ENCODE measurements around the gene CST8. TPM values are rescaled to one million over a fixed set of nuclear protein-coding genes. Genes with fewer than 3 reads are reported as not detected.
A peak's percentile ranks its signal among the peaks of the same experiment; 100 is the strongest.

The CST8 gene
- total RNA-seq, 1 donor from 2014 or later, result not detected

GRCh38 chr20:23524146-23524545, 33.2 kb downstream of the CST8 start:
- DNase-seq (ENCODE audit: low read depth), result no peak

DNA sequence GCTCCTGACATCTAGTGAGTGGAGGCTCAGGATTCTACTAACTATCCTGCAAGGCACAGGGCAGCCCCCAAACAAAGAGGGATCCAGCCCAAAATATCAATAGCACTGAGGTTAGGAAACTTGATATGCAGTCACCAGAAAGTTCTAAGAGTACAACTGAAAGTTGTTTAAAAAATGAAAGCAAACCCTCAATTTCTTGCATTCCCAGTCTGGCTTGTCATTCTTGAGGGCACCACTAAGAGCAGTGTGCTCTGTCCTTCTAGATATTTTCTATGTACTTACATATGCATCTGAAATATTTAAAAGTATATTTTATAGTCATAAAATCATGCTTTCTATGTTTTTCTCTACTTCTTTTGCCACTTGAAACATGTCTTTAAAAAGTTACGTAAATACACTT, 35.9 kb downstream of the CST8 start:
- DNase-seq (ENCODE audit: low read depth), result no peak

DNA sequence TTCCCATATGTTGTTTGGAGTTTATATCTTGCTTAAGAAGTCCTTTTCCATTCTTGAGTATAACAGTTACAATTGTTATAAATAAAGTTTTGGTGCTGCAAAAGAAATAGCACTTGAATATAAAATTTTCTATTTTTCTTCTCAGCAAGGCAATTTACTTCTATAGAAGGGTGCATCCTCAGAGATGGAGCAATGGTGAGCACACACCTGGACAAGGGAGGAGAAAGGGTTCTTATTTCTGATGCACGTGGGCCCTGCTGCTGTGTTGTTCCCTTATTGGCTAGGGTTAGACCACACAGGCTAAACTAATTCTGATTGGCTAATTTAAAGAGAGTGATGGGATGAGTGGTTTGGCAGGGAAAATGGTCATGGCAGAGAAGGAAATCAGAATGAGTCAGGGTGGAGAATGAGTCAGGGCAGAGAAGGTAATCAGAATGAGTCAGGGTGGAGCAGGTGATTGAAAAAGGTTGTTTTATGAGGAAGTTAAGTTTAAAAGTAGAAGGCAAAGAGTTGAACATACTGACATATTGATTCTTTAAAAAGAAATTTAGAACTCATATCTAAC, 38.0 kb downstream of the CST8 start:
- peak; percentile 65 for DNase-seq (ENCODE audit: low read depth)

GRCh38 chr20:23530937-23531567, 40.1 kb downstream of the CST8 start:
- no peak for DNase-seq (ENCODE audit: low read depth)

- no peak for DNase-seq (ENCODE audit: low read depth)
Measured at GRCh38 chr20:23532533-23532932, 41.6 kb downstream of the CST8 start.

DNA sequence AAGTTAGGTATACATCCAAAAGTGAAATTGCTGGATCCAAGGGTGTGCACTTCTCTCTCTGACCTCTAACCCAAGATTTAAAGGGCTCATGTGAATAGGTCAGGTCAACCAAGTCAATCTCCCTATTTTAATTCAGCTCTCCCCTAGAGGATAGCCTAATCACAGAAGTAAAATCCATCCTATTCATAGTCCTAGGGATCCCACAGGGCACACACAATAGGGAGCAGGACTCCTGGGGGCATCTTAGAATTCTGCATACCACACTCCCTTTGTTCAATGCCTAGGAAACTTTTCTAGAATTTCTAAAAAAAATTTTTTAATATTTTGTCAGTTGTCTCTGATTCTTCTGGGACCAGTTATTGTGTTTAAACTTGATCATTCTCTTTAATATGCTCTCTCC, 42.2 kb downstream of the CST8 start:
- DNase-seq (ENCODE audit: low read depth), result no peak

- DNase-seq (ENCODE audit: low read depth), result no peak
Measured at GRCh38 chr20:23534801-23535593, 44.1 kb downstream of the CST8 start.

- DNase-seq (ENCODE audit: low read depth), result no peak
Measured at GRCh38 chr20:23536328-23536974, 45.5 kb downstream of the CST8 start.

DNA sequence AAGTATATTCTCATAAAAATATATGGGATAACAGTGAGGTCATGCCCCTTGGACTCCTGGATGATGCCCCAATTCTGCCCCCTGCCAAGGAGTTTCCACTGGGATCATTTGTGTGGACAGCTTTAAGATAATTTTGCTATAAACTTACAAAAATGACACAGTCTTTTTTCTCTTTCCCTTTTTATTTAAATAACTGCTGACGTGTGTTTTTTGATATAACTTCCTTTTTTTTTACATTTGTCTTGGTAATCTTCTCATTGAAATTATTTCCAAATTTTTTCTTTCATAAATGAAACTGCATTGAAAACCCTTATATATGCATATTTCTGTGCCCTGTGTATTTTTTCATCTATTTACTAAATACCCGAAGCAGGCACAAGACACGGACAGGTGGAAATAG, 46.1 kb downstream of the CST8 start:
- no peak for DNase-seq (ENCODE audit: low read depth)

- DNase-seq (ENCODE audit: low read depth), result no peak
Measured at GRCh38 chr20:23540624-23541023, 49.7 kb downstream of the CST8 start.

DNA sequence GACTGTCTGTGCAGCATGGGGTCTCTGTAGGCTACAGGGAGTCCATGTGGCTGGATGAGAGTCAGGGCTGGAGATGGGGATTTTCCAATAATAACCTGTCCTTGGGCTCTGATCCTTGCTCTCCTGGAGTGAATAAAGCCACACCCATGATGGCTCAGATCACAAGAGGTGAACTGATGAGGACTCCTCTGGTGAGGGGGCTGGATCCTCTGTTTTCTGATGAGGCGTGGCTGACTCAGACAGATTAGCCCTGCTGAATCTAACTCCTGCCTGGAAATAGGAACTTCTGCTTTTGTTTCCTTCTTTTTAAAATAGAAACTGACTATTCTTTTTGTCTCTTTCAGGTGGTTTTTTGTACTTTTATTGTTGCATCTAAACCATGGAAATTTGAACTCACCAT, 50.4 kb downstream of the CST8 start:
- DNase-seq (ENCODE audit: low read depth), result no peak

GRCh38 chr20:23541776-23542175, 50.9 kb downstream of the CST8 start:
- no peak for DNase-seq (ENCODE audit: low read depth)

GRCh38 chr20:23542801-23543200, 51.9 kb downstream of the CST8 start:
- no peak for DNase-seq (ENCODE audit: low read depth)

GRCh38 chr20:23544133-23544532, 53.2 kb downstream of the CST8 start:
- DNase-seq (ENCODE audit: low read depth), result no peak

Other genes starting within 250 kb of the CST8 start
- gene NXT1, start 140.3 kb upstream of the CST8 start, total RNA-seq, result 17.0 and 35.9 TPM in 2 replicates
- gene GZF1, start 128.9 kb upstream of the CST8 start, total RNA-seq, result 15.6 and 20.0 TPM in 2 replicates
- gene NAPB, start 69.6 kb upstream of the CST8 start, total RNA-seq, result 4.0 and 10.1 TPM in 2 replicates
- not detected in 2 replicates for gene CSTL1, start 51.4 kb upstream of the CST8 start, total RNA-seq
- gene CST11, start 38.2 kb upstream of the CST8 start, total RNA-seq, result not detected in 2 replicates
- gene CST9L, start 77.4 kb downstream of the CST8 start, total RNA-seq, result not detected in 2 replicates
- gene CST9, start 114.8 kb downstream of the CST8 start, total RNA-seq, result not detected in 2 replicates
- gene CST3, start 146.8 kb downstream of the CST8 start, total RNA-seq, result 247 and 632 TPM in 2 replicates
- not detected in 2 replicates for gene CST4, start 197.9 kb downstream of the CST8 start, total RNA-seq

Data from renal cortical epithelial cell (primary cell).